ENCODE results near the gene MATR3.
"Not testable (repeated sequence)": the region's sequence is repeated elsewhere in the genome, so short reads cannot be mapped to it uniquely, and the experiment has no call there.

MATR3 gene

DNA sequence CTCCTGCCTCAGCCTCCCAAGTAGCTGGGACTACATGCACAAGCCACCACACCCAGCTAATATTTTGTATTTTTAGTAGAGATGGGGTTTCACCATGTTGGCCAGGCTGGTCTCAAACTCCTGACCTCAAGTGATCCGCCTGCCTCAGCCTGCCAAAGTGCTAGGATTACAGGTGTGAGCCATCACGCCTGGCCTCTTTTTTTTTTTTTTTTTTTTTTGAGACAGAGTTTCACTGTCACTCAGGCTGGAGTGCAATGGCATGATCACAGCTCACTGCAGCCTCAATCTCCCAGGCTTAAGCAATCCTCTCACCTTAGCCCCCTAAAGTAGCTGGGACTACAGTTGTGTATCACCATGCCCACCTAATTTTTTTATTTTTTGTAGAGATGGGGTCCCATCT is 22.8 kb upstream of the MATR3 start:
- H3K4me3 ChIP-seq (ENCODE audit: low read length) = not testable (repeated sequence)

DNA sequence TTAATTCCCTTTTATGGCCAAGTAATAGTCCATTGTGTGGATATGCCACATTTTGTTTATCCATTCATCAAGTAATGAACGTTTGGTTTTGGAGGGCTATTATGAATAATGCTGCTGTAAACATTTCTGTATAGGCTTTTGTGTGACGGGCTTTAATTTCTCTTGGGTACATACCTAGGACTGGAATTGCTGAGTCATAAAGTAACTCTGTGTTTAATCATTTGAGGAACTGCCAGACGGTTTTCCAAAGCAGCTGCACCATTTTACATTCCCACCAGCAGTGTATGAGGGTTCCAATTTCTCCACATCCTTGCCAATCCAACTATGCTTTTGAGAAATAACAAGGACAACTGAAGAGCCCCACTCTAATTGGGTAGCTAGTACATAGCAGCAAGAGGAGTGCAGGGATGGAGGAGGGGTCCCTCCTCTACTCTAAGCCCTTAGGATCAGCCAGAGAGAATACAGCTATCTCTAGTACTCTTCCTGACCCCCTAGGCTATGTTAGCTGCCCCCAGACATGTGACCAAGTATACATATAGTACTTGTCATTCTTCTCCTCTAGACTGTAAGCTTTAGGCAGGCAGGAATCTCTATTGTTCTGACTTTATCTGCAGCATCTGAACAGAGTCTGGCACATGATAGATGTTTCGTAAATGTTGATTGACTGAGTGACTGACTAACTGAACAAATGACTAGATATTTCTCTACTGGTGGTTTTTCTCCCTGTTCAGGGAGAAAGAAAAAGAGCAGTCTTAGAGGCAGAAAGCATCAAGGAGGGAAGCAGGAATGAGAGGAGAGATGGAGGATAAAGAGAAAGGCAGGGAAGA is 22.1 kb upstream of the MATR3 start:
- no peak for DNase-seq (ENCODE audit: low read depth, low spot score)
- H3K4me3 ChIP-seq (ENCODE audit: low read length) = no peak overlapping the region

More for the DNA sequence above, 22.8 kb upstream of the MATR3 start:
- not testable (repeated sequence) for DNase-seq (ENCODE audit: low read depth, low spot score)

DNA sequence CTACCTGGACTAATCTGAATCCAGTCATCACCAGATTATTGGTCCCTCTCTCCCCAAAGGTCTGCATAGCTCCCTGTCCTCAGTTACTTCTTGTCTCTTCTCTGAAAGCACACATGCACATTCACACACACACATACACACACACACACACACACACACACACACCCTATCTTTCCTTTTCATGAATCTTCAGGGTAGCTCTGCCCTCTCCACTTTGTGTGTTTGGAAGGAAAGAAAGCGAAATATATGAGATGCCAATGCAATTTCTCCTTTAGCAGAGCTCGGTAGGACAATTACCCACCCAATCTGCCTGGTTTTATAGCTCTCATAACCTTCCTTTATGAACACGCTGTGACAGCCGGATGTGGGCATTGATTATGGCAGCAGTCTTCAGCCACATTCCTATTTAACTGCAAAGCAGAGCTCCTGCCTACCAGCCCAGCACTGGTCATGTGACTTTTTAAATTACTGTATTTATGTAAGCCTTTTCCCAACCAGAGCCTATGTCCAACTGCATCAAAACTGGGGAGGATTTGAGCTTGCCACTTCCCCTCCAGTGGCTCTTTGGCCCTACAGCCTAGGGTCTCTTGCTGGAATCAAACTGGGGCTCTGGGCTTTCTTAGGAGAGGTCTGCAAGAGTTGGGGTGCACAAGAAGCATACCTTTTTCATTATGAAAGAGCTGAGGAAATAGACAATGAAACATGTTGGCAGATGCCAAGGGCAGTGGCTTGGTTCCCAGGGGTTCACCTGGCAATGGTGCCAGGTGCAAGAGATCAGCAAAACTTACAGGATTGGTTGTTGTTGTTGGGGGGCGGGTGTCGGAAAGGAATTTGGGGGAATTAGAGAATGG is 20.8 kb upstream of the MATR3 start:
- DNase-seq (ENCODE audit: low read depth, low spot score) = peak; percentile 93
- peak overlapping the region; percentile 98 for H3K4me3 ChIP-seq (ENCODE audit: low read length)

DNA sequence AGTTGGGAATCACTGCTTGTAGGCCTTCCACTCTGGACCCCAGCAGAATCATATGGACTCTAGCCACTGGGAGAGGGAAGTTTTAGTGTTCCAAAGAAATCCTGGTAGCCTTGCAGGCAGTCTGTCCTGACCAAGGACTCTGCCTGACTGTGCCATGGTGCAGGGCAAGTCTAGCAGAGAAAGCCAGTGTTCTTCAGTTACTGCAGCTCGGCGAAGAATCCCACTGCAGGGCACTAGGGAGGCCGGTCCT is 20.3 kb upstream of the MATR3 start:
- no peak for DNase-seq (ENCODE audit: low read depth, low spot score)
- peak overlapping the region; percentile 98 for H3K4me3 ChIP-seq (ENCODE audit: low read length)

DNA sequence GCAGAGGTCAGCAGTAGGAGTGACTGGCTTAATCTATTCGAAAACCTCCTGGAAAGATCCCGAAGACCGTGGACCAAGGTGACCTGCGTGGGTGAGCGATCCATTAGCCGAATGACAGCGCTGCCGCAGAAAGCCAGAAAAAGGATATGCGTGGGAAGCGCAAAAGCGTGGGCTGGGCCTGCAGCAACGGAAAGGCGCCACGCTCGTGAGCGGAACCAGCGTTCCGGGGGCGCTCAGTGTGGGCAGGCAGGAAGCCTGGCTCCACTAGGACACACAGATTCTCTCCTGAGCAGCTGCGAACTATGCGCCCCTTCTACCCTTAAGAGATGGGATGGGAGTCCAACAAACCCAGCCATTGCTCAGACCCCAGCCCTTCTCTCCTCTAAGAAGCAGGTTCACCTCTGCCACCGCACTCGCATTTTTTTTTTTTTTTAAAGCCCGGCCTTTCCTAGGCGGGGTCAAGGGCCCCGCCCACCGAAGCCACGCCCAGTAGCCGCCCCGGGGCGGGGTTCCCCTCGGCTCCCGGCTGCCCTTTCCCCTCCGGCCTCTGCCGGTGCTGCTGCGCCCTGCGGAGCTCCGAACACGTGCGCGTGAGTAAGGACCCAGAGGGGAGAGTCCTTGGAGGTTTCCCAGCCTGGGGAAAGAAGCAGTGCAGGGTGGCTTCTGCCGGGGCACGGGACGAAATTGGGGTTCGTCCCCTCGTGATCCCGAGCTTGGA is 19.8 kb upstream of the MATR3 start:
- peak; percentile 81 for DNase-seq (ENCODE audit: low read depth, low spot score)

DNA sequence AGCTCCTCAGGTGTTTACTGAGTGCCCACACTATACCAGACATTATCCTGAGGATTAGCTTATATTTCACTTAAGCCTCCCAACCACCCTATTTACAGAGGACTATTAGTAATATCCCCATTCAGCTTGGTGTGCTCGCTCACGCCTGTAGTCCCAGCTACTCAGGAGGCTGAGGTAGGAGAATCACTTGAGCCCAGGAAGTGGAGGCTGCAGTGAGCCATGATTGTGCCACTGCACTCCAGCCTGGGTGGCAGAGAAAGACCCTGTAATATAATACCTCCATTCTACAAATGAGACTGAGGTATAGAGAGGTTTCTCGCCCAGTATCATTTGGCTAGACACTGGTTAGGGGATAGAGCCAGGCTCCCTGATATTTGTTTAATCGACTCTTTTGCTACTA is 18.0 kb upstream of the MATR3 start:
- DNase-seq (ENCODE audit: low read depth, low spot score) = no peak
- peak overlapping the region; percentile 98 for H3K4me3 ChIP-seq (ENCODE audit: low read length)

More for the DNA sequence above, 19.8 kb upstream of the MATR3 start:
- peak overlapping the region; percentile 98 for H3K4me3 ChIP-seq (ENCODE audit: low read length)

DNA sequence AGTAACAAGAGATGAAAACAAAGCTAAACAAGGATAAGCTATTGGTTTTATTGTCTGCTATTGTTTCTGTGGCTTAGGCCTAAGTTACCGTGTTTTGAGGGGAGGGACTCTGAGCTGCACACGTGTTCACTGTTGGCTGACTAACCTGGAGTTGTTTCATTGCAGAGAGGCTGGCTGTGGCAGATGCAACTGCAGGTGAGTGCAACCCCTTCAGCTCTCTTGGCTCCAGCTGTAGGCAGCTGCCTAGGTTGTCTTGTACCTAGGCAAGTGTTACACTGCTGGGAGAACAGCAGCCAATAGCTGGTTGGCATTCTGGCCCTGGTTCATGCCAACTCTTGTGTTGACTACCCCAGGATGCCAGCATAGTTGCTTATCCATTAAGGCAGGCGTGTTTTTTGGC is 17.6 kb upstream of the MATR3 start:
- DNase-seq (ENCODE audit: low read depth, low spot score) = no peak
- peak overlapping the region; percentile 98 for H3K4me3 ChIP-seq (ENCODE audit: low read length)

DNA sequence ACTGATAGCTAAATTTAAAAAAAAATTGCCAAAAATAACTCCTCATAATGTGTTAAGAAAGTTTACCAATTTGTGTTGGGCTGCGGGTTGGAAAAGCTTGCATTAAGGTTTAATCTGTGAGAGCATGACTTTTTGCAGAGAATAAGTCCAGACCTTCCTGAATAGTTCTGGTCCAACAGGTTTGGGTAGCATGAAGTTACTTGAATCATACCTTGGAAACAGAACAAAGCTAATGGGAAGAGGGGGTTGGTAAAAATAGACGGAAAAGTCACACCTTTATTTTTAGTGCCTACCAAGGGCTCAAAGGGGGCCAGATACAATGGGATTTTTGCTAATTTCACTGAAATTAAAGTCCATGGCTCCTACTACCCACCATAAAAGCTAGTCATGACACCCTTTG is 17.1 kb upstream of the MATR3 start:
- DNase-seq (ENCODE audit: low read depth, low spot score) = no peak
- no peak overlapping the region for H3K4me3 ChIP-seq (ENCODE audit: low read length)

DNA sequence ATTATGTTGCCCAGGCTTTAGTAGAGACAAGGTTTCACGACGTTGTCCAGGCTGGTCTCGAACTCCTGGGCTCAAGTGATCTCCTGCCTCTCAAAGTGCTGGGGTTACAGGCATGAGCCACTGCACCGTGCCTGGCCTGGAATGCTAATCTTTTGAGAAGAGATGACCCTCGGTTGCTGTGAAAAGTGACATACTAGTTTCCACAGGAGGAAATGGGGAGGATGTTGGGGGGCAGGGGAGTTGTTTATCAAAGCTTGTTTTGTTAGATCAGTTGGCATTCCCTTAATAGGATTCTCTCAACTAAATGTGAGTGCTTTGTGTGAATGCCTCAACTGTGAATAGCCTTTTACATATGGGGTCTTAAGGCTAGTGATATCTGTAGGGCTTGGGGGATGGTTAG is 16.4 kb upstream of the MATR3 start:
- no peak for DNase-seq (ENCODE audit: low read depth, low spot score)
- no peak overlapping the region for H3K4me3 ChIP-seq (ENCODE audit: low read length)

DNA sequence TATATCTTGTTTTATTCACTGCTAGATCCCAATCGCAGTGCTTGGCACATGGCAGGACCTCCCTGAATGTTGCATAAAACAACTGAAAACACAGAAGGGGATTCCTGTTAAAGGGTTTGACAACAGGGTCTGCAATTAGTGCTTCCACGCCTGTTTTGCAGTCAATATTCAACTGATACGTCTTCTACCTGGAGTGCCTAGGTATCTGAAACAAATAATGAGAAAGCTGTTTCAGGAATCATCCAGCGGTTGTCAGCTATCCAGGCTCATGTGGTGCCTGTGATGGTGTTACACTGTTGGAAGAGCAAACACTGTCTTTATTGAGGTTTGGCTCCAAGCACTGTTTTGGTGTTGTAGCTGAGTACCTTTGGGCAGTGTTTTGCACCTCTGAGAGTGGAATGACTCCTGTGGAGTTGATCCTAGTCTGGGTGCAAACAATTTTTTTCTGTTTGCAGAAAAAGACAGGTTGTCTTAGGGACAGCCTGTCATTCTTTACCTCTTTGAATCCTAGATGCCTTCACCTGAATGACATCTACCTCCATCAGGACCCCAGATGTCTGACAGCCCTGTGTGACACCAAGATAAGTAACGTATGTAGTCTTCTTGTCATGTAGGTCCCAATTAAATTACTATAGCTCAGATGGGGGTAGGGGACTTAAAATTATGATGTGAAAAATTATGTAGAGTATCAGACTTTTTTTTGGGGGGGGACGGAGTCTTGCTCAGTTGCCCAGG is 14.8 kb upstream of the MATR3 start:
- no peak for DNase-seq (ENCODE audit: low read depth, low spot score)
- H3K4me3 ChIP-seq (ENCODE audit: low read length) = no peak overlapping the region

DNA sequence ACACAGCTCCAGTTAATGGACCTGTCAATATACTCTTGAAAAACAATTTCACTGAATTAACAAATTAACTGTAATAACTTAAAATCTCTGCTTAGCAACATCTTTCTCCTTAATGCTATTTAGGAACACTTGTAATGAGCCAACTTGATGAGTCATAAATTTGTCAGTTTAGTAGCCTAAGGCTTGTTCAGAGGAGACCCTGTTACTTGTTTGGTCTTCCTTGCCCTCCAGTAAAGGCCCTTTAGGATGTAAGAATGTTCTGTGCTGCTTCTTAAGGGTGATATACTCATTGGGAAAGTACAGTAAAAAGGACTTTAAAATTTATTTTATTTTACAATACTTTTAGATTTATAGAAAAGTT is 11.4 kb upstream of the MATR3 start:
- no peak for DNase-seq (ENCODE audit: low read depth, low spot score)
- H3K4me3 ChIP-seq (ENCODE audit: low read length) = no peak overlapping the region

DNA sequence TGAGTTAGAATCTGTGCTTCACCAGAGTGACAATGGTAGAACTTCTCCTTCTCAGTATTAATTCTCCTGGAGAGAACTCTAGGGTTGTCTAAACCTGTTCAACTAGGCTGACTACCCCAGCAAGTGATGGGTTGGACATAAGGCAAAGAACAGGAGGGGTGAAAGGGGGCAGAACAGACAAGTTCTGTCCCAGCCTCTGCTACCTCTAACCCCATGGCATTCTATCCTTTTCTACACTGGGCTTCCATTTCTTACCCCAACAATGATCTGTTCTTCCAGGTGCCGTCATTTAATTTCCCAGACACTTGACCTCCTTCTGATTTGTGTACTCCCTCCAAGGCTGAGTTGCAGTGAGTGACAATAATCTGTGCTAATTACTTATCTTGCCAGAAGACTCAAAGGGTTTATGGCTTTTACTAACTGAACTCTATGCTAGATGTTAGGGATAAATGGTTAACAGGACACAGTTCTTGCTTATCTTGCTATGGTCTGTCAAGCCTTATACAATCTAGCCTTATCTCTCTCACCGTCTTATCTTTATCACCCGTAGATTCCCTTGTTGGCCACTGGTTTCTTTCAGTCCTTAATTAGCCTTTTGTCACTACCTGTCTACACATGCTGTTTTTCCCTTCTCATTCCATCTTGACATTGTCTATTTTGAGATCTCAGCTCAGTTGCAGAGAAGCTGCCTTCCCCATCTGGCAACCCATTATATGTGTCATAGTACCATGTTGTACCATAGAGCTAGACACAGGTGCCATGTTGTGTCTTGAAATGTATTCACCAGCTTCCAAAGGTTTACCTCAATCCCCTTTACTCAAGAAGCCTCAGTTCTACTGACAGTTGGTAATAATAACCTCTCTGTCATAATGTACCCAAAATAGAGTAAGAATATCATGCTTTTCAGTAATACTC is 10.0 kb upstream of the MATR3 start:
- DNase-seq (ENCODE audit: low read depth, low spot score) = no peak
- H3K4me3 ChIP-seq (ENCODE audit: low read length) = no peak overlapping the region

DNA sequence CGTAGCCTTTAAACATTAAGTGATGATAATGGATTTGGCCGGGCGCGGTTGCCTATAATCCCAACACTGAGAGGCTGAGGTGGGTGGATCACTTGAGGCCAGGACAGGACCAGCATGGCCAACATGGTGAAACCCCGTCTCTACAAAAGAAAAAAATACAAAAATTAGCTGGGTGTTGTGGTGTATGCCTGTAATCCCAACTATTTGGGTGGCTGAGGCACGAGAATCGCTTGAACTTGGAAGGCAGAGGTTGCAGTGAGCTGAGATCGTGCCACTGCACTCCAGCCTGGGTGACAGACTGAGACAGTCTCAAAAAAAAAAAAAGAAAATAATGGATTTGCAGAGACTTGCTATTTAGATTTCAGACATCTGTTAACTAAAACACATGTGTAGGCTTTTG is 9.2 kb upstream of the MATR3 start:
- no peak for DNase-seq (ENCODE audit: low read depth, low spot score)
- H3K4me3 ChIP-seq (ENCODE audit: low read length) = no peak overlapping the region

DNA sequence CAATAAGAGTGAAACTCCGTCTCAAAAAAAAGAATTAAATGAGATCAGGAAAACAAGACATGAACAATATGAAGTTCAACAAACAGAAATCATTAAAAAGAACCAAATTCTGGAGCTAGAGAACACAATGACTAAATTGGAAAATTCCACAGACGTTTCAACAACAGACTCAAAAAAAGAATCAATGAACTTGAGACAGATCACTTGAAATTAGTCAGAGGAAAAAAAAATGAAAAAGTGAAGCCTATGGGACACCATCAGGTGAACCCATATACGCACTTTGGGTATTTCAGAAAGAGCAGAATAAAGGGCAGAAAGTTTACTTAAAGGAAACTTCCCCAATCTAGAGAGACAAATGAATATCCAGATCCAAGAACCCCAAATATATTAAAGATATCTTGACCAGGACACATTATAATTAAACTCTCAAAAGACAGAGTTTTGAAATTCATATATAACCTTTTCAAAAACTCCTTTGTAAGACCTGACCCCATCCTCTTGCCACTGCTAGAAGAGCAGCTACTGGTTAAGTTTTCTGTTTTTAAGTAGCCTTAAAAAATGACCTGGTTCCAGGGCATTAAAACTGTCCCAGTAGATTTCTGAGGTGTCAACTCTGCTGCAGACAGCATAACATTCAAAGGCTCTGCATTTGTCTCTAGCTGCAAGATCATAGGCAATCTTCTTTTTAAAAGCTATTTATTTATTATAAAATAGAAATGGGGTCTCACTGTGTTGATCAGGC is 7.7 kb upstream of the MATR3 start:
- H3K4me3 ChIP-seq (ENCODE audit: low read length) = no peak overlapping the region
- no peak for DNase-seq (ENCODE audit: low read depth, low spot score)

DNA sequence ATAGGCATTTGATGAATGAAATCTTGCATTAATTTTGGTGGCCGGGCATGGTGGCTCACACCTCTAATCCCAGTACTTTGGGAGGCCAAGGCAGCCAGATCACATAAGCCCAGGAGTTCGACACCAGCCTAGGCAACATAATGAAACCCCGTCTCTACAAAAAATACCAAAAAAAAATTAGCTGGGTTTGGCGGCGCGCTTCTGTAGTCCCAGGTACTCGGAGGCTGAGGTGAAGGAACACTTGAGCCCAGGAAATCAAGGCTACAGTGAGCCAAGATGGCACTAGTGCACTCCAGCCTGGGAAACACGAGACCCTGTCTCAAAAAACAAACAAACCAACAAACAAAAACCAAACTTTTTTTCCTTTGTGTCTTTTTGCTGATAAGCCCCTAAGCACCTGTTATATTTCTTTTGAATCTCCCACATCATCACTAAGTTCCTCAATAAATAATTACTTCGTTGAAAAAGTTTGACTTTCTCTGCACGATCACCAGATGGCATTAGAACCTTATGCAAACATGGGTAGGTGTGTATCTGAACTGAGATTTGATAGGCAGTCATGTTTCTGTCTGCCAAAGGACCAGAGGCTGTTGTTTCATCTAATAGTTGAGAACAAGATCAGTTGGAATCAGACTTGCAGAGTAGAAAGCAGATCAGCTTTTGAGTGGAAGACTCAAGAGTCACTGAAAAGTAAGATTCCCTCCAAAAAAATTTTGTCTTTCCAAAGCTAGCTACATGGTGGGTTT is 5.5 kb upstream of the MATR3 start:
- H3K4me3 ChIP-seq (ENCODE audit: low read length) = no peak overlapping the region
- no peak for DNase-seq (ENCODE audit: low read depth, low spot score)

DNA sequence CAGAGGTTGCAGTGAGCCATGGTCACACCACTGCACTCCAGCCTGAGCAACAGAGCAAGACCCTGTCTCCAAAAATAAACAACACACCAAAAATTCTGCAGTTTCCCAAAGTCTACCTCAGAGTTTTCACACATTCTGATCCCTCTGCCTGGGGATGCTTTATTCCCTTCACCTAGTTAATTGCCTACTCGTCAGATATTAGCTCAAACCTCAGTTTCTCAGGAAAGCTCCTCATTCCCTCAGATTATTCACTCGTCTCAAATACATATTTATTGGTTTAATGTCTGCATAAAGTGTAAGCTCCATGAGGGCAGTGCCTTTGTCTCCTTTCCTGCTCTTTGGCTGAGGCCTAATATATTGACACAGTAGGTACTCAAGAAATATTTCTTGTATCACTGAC is 2.5 kb upstream of the MATR3 start:
- no peak overlapping the region for H3K4me3 ChIP-seq (ENCODE audit: low read length)
- no peak for DNase-seq (ENCODE audit: low read depth, low spot score)

DNA sequence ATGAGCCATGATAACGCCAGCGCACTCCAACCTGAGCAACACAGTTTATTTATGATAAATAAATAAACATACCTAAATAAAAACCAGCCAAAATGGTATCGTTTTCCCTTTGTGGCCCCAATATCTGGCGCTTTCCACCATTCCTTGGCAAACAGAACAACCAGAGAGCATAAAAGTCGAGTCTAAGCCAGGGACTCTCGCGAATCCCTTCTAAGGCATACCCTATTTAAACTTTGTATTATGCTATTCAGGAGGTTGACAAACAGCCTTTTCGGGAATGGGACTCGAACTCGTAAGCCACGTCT is 386 bp upstream of the MATR3 start:
- no peak for DNase-seq (ENCODE audit: low read depth, low spot score)

More for the DNA sequence above, 386 bp upstream of the MATR3 start:
- H3K4me3 ChIP-seq (ENCODE audit: low read length) = peak overlapping the region; percentile 99

Data from Jurkat, Clone E6-1 (cell line).